Fibroblast of skin of right biceps (primary cell): Measurements from ENCODE around the gene CD93.

Experiments used
- DNase-seq: peaks from one replicate; pipeline ENCODE4 v3.0.0-alpha.2; 2013

Gene CD93

GRCh38 chr20:23032056-23032749, 53.9 kb downstream of the CD93 start:
- DNase-seq = no peak

- DNase-seq = no peak
These were observed 54.8 kb downstream of the CD93 start for GRCh38 chr20:23031346-23031745.
